Measurements from ENCODE around the gene AKT1S1. TPM values are rescaled to one million over a fixed set of nuclear protein-coding genes. Genes with fewer than 3 reads are reported as not detected.

The AKT1S1 gene
- total RNA-seq, 4 donors from 2014 or later = 17.2 to 30.5 (median 23.3) TPM

GRCh38 chr19:49923055-49924003 is 46.2 kb upstream of the AKT1S1 start:
- Histone ChIP-seq H3K36me3 (peaks cover 0 to 44% (median 0%) of the 10 kb centered on the region in 3 donors), H3K9me3 (no peaks in the 10 kb centered on the region), H3K27me3 (no peaks in the 10 kb centered on the region), H3K4me1 (peaks cover 0 to 18% (median 6%) of the 10 kb centered on the region in 4 donors), H3K27ac (peak overlapping the region in 1 of 4 donors; percentile 7), H3K4me3 (no peak overlapping the region)
- TF ChIP-seq CTCF (IDR thresholded peaks at IDR 0.05) (no peak), POLR2A (IDR thresholded peaks at IDR 0.05) (no peak)
- DNase-seq = peak in 2 of 3 donors; percentile 36 to 62

GRCh38 chr19:49921871-49922795 is 45.0 kb upstream of the AKT1S1 start:
- Histone ChIP-seq H3K4me1 (peaks cover 0 to 6% (median 4%) of the 10 kb centered on the region in 4 donors), H3K9me3 (no peaks in the 10 kb centered on the region), H3K4me3 (no peak overlapping the region), H3K36me3 (peaks cover 0 to 47% (median 0%) of the 10 kb centered on the region in 3 donors), H3K27me3 (no peaks in the 10 kb centered on the region), H3K27ac (peak overlapping the region in 1 of 4 donors; percentile 42)
- no peak for DNase-seq
- TF ChIP-seq CTCF (IDR thresholded peaks at IDR 0.05) (no peak), POLR2A (IDR thresholded peaks at IDR 0.05) (no peak)

GRCh38 chr19:49920624-49921363 is 43.6 kb upstream of the AKT1S1 start:
- no peak for TF ChIP-seq CTCF (IDR thresholded peaks at IDR 0.05)
- TF ChIP-seq POLR2A (IDR thresholded peaks at IDR 0.05) = no peak
- no peaks in the 10 kb centered on the region for H3K27me3 ChIP-seq
- no peak for DNase-seq
- peak overlapping the region in 1 of 4 donors; percentile 42 for H3K27ac ChIP-seq
- H3K9me3 ChIP-seq = no peaks in the 10 kb centered on the region
- no peak overlapping the region for H3K4me3 ChIP-seq
- peaks cover 0 to 4% (median 3%) of the 10 kb centered on the region in 4 donors for H3K4me1 ChIP-seq
- H3K36me3 ChIP-seq = peaks cover 0 to 55% (median 0%) of the 10 kb centered on the region in 3 donors

- TF ChIP-seq CTCF (IDR thresholded peaks at IDR 0.05) = no peak
- TF ChIP-seq POLR2A (IDR thresholded peaks at IDR 0.05) = no peak
- Histone ChIP-seq H3K9me3 (no peaks in the 10 kb centered on the region), H3K27me3 (no peaks in the 10 kb centered on the region), H3K4me1 (peaks cover 0 to 3% (median 2%) of the 10 kb centered on the region in 4 donors), H3K4me3 (no peak overlapping the region), H3K36me3 (peaks cover 0 to 59% (median 0%) of the 10 kb centered on the region in 3 donors), H3K27ac (no peak overlapping the region)
- no peak for DNase-seq
Observed at GRCh38 chr19:49918089-49918488, 40.9 kb upstream of the AKT1S1 start.
